Mesothelial cell of epicardium (in vitro differentiated cells): ENCODE data around the gene PTPRR. TPM values are rescaled to one million over a fixed set of nuclear protein-coding genes. Genes with fewer than 3 reads are reported as not detected.

Experiments
- DNase-seq, 2 experiments: peaks; one replicate each; pipeline ENCODE4 v3.0.0; 2021; ENCODE audit warnings: low spot score in 2 of 2; ENCODE audit not compliant: unreplicated experiment in 2 of 2
- H3K27ac Mint-ChIP-seq: 2 replicates; pipeline ENCODE4 v1.8.0; 2021; ENCODE audit warnings: mixed read lengths
- H3K27me3 Mint-ChIP-seq: 2 replicates; pipeline ENCODE4 v1.8.0; 2021; ENCODE audit warnings: low read depth, mixed read lengths
- H3K36me3 Mint-ChIP-seq: 2 replicates; pipeline ENCODE4 v1.8.0; 2021; ENCODE audit warnings: mixed read lengths
- H3K4me1 Mint-ChIP-seq: 2 replicates; pipeline ENCODE4 v1.8.0; 2021; ENCODE audit warnings: mixed read lengths
- H3K4me3 Mint-ChIP-seq: 2 replicates; pipeline ENCODE4 v1.8.0; 2021; ENCODE audit warnings: mild to moderate bottlenecking, moderate library complexity, mixed read lengths
- H3K9me3 Mint-ChIP-seq: 2 replicates; pipeline ENCODE4 v1.8.0; 2021; ENCODE audit warnings: mixed read lengths
- total RNA-seq: library from RNA; stranded (reverse); gene quantifications from 3 replicates; pipeline ENCODE4 v1.2.1, GENCODE V29; 2021
- TF ChIP-seq, protein P1 (sequence below): fragments of 200-600 bp; sonication (generic); IDR thresholded peaks from one replicate; pipeline ENCODE4 v1.5.0; 2021; ENCODE audit warnings: antibody characterized with exemption; ENCODE audit not compliant: unreplicated experiment

The PTPRR gene
- total RNA-seq, 1 donor from 2014 or later = 0.38 TPM

DNA sequence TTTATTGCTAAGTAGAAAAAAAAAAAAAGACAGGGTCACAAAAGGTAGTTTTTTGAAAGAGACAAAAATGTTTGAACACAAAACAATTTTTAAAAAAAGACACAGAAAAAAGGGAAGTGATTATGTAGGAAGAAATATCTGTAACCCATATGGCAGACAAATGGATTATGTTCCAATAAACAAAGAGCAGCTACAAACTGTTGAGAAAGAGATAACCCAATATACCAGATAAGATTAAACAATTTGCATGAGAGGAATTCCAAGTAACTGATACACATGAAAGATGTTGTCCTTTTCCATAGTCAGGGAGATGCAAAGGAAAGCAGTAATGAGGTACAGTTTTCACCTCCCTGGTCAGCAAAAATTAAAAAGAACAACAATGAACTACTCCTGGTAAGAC, 44.9 kb downstream of the PTPRR start:
- no peaks in the 10 kb centered on the region for H3K36me3 Mint-ChIP-seq
- H3K9me3 Mint-ChIP-seq = peaks cover 4% of the 10 kb centered on the region
- TF ChIP-seq, protein P1, sequence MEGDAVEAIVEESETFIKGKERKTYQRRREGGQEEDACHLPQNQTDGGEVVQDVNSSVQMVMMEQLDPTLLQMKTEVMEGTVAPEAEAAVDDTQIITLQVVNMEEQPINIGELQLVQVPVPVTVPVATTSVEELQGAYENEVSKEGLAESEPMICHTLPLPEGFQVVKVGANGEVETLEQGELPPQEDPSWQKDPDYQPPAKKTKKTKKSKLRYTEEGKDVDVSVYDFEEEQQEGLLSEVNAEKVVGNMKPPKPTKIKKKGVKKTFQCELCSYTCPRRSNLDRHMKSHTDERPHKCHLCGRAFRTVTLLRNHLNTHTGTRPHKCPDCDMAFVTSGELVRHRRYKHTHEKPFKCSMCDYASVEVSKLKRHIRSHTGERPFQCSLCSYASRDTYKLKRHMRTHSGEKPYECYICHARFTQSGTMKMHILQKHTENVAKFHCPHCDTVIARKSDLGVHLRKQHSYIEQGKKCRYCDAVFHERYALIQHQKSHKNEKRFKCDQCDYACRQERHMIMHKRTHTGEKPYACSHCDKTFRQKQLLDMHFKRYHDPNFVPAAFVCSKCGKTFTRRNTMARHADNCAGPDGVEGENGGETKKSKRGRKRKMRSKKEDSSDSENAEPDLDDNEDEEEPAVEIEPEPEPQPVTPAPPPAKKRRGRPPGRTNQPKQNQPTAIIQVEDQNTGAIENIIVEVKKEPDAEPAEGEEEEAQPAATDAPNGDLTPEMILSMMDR = no peak
- H3K4me1 Mint-ChIP-seq = no peaks in the 10 kb centered on the region
- peaks cover 2% of the 10 kb centered on the region for H3K27me3 Mint-ChIP-seq
- DNase-seq = no peak
- no peak overlapping the region for H3K4me3 Mint-ChIP-seq
- no peak overlapping the region for H3K27ac Mint-ChIP-seq

DNA sequence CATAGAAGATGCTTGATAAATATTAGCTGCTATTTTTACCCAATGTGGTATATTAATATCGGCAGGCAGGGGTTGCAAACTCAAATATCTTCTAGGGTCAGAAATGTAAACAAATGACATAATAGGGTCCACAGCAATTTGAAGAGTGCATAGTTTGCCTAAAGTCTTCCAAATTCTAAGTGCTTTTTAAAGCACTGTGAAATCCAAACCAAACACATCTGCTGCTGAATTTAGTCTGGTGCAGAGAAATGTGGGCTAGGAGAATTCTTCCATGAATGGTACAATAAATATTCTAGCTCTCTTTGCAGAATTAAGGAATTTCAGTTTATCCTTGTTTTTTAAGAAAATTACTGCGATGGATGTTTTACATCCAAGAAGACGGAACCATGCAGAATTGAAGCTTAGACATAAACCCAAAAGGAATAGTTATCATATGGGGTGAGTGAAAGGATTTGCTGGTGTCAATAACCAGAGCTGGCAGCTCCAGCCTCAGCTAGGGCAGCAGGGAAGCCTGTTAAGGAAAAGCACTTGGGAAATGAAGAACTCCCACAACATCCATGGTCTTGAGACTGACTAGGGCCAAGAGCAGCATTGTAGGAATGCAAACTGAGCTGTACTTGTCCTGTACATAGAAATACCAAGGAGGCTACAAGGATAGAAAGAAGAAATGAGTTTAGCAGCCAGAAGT, 65.5 kb downstream of the PTPRR start:
- Mint-ChIP-seq H3K4me1 (no peaks in the 10 kb centered on the region), H3K4me3 (no peak overlapping the region), H3K36me3 (no peaks in the 10 kb centered on the region), H3K27ac (no peak overlapping the region), H3K9me3 (no peaks in the 10 kb centered on the region), H3K27me3 (peaks cover 20% of the 10 kb centered on the region)
- TF ChIP-seq, protein P1 = no peak
- DNase-seq = no peak

DNA sequence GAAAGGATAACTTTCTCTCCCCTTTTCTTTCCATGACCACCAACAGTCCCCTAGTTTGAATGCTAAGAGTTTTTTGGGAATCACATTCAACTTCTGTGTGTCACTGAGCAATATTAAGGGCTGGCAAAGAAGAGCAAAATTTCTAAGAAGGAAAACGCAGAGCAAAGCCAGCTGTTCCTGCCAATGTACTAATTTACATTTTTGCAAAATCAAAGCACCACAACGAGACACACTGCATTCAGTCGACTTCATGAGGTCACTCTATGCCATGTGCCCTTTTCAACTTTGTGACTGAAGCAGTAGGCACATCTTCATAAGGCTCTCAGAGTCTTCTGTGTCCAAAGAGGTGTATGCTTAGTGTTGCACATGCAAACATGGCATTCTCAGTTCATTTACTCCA, 66.4 kb downstream of the PTPRR start:
- Mint-ChIP-seq H3K27ac (no peak overlapping the region), H3K36me3 (no peaks in the 10 kb centered on the region), H3K4me3 (no peak overlapping the region), H3K9me3 (no peaks in the 10 kb centered on the region), H3K4me1 (no peaks in the 10 kb centered on the region), H3K27me3 (peaks cover 16% of the 10 kb centered on the region)
- DNase-seq = no peak
- TF ChIP-seq, protein P1 = no peak

DNA sequence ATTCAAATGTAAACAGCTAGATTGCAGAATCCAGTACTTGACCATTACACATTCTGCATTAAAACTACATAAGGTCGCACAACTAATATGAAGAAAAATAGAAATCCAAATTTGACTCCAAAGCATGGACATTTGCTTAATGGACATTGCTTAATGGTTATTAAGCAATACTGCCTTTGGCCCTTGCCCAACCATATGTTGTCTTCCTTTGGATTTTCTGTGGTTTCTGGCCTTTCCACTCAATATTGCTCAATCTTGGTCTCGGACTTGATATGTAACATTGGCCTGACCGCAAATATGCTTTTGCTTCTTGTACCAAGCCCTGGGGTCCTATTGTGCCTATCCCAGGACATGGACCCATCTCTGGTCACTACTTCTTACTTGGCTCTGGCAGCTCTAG, 67.2 kb downstream of the PTPRR start:
- Mint-ChIP-seq H3K4me3 (no peak overlapping the region), H3K9me3 (no peaks in the 10 kb centered on the region), H3K27me3 (peaks cover 16% of the 10 kb centered on the region), H3K27ac (no peak overlapping the region), H3K36me3 (no peaks in the 10 kb centered on the region), H3K4me1 (no peaks in the 10 kb centered on the region)
- TF ChIP-seq, protein P1 = no peak
- no peak for DNase-seq

DNA sequence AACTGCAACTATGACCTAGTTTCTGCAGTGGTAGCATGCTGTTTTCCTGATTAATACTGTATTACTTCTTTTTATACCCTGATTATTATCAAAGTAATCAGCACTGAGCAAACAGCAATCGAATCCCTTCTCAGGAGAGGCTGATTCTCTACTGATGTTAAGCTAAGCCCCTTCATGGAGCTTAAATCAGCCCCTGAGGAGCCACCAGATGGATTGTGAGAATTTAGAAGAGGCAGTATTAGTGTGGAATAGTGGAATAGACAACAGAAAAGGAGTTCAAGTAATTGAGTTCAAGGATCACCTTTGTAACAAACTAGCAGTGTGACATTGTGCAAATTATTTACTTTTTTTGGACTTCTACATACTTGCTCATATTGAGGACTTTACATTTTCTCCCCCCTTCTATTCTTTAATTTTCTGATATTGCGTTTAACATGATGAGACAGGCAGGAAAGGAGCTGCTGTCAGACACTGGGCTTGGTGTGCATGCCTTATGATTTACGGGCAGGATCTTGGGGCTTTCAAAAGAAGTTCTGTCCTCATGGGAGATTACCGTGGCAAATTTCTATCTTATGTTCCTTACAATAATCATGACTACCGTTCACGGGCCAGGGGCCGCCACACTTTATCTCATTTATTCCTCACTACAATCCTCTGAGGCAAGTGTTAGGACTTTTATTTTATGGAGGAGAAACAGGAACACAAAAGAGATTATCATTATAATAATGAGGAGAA, 68.0 kb downstream of the PTPRR start:
- H3K4me3 Mint-ChIP-seq = no peak overlapping the region
- H3K27ac Mint-ChIP-seq = no peak overlapping the region
- no peaks in the 10 kb centered on the region for H3K4me1 Mint-ChIP-seq
- no peaks in the 10 kb centered on the region for H3K9me3 Mint-ChIP-seq
- H3K27me3 Mint-ChIP-seq = peaks cover 16% of the 10 kb centered on the region
- no peak for DNase-seq
- TF ChIP-seq, protein P1 = no peak
- no peaks in the 10 kb centered on the region for H3K36me3 Mint-ChIP-seq
